Osteoblast (primary cell): ENCODE measurements around the gene TAS1R1. TPM values are rescaled to one million over a fixed set of nuclear protein-coding genes. Genes with fewer than 3 reads are reported as not detected.

Experiments
- DNase-seq: peaks from one replicate; pipeline ENCODE4 v3.0.0; 2011; ENCODE audit warnings: low spot score, mixed read lengths; ENCODE audit not compliant: insufficient read length; ENCODE audit errors: missing footprints
- H2AFZ ChIP-seq: 2 replicates; pipeline ENCODE4 v1.6.0; 2011; ENCODE audit warnings: mild to moderate bottlenecking, low read length
- H3K27ac ChIP-seq: 2 replicates; pipeline ENCODE4 v1.5.1; 2011; ENCODE audit warnings: mild to moderate bottlenecking, low read depth, low read length, moderate library complexity
- H3K27me3 ChIP-seq: 2 replicates; pipeline ENCODE4 v1.6.0; 2012; ENCODE audit warnings: mild to moderate bottlenecking, control low read depth, inconsistent platforms, low read length, moderate library complexity; ENCODE audit not compliant: insufficient read depth
- H3K36me3 ChIP-seq: 2 replicates; pipeline ENCODE4 v1.5.1; 2011; ENCODE audit warnings: mild to moderate bottlenecking, low read length, control low read depth, moderate library complexity; ENCODE audit not compliant: insufficient read depth
- H3K4me1 ChIP-seq: 2 replicates; pipeline ENCODE4 v1.5.1; 2011; ENCODE audit warnings: mild to moderate bottlenecking, low read length, control low read depth, moderate library complexity; ENCODE audit not compliant: insufficient read depth
- H3K4me2 ChIP-seq: 2 replicates; pipeline ENCODE4 v1.6.0; 2011; ENCODE audit warnings: mild to moderate bottlenecking, low read length; ENCODE audit not compliant: insufficient read depth
- H3K4me3 ChIP-seq: fragments of 200-600 bp; sonication (generic); 3 replicates; pipeline ENCODE4 v1.5.1; 2012; ENCODE audit warnings: mild to moderate bottlenecking, low read length, inconsistent platforms; ENCODE audit not compliant: insufficient read depth
- H3K79me2 ChIP-seq: 2 replicates; pipeline ENCODE4 v1.6.0; 2012; ENCODE audit warnings: mild to moderate bottlenecking, low read length, control low read depth, inconsistent platforms; ENCODE audit not compliant: insufficient read depth
- H3K9me3 ChIP-seq: 2 replicates; pipeline ENCODE4 v1.5.1; 2011; ENCODE audit warnings: low read depth, low read length, control low read depth
- H4K20me1 ChIP-seq: 2 replicates; pipeline ENCODE4 v1.6.0; 2012; ENCODE audit warnings: mild to moderate bottlenecking, low read length, control low read depth; ENCODE audit not compliant: insufficient read depth
- total RNA-seq: library from RNA; depleted of rRNA; stranded (reverse); fragments of >200 nt; gene quantifications from 2 replicates; pipeline ENCODE4 v1.2.3, GENCODE V29; 2012
- TF ChIP-seq, protein P1 (sequence below): IDR thresholded peaks from 2 replicates; pipeline ENCODE4 v1.5.1; 2011; ENCODE audit warnings: mild to moderate bottlenecking, low read depth, low read length, moderate library complexity; ENCODE audit errors: extremely low read depth

TAS1R1 gene
- total RNA-seq, 1 donor = under 0.01 TPM

DNA sequence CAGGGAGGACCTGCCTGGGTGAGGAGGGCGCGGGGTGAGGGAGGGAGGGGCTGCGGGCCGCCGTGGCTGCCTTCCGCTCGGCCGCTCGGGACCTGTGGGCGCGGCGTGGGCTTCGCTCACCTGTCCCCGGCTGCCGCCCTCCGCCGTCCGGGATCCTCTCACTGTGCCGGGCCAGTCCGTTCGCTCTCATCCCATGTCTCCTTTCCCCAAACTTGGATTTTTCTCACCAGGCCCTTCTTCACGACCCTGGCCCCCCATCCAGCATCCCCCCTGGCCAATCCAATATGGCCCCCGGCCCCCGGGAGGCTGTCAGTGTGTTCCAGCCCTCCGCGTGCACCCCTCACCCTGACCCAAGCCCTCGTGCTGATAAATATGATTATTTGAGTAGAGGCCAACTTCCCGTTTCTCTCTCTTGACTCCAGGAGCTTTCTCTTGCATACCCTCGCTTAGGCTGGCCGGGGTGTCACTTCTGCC, 25.0 kb downstream of the TAS1R1 start:
- Histone ChIP-seq H2AFZ (peak overlapping the region; percentile 65), H3K27ac (peak overlapping the region; percentile 88), H3K36me3 (no peaks in the 10 kb centered on the region), H3K4me3 (peak overlapping the region; percentile 96), H4K20me1 (peaks cover 16% of the 10 kb centered on the region), H3K27me3 (no peaks in the 10 kb centered on the region), H3K4me2 (peak overlapping the region; percentile 88), H3K79me2 (peaks cover 30% of the 10 kb centered on the region), H3K9me3 (no peaks in the 10 kb centered on the region), H3K4me1 (peaks cover 31% of the 10 kb centered on the region)
- DNase-seq = no peak
- TF ChIP-seq, protein P1, sequence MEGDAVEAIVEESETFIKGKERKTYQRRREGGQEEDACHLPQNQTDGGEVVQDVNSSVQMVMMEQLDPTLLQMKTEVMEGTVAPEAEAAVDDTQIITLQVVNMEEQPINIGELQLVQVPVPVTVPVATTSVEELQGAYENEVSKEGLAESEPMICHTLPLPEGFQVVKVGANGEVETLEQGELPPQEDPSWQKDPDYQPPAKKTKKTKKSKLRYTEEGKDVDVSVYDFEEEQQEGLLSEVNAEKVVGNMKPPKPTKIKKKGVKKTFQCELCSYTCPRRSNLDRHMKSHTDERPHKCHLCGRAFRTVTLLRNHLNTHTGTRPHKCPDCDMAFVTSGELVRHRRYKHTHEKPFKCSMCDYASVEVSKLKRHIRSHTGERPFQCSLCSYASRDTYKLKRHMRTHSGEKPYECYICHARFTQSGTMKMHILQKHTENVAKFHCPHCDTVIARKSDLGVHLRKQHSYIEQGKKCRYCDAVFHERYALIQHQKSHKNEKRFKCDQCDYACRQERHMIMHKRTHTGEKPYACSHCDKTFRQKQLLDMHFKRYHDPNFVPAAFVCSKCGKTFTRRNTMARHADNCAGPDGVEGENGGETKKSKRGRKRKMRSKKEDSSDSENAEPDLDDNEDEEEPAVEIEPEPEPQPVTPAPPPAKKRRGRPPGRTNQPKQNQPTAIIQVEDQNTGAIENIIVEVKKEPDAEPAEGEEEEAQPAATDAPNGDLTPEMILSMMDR = no peak

GRCh38 chr1:6580593-6581409, 25.7 kb downstream of the TAS1R1 start:
- peak overlapping the region; percentile 88 for H3K4me2 ChIP-seq
- H3K27ac ChIP-seq = peak overlapping the region; percentile 88
- no peaks in the 10 kb centered on the region for H3K9me3 ChIP-seq
- H3K27me3 ChIP-seq = no peaks in the 10 kb centered on the region
- H4K20me1 ChIP-seq = peaks cover 22% of the 10 kb centered on the region
- peaks cover 31% of the 10 kb centered on the region for H3K4me1 ChIP-seq
- H2AFZ ChIP-seq = no peak overlapping the region
- H3K79me2 ChIP-seq = peaks cover 30% of the 10 kb centered on the region
- peak; percentile 85 for DNase-seq
- peak overlapping the region; percentile 96 for H3K4me3 ChIP-seq
- no peaks in the 10 kb centered on the region for H3K36me3 ChIP-seq
- TF ChIP-seq, protein P1 = peak; percentile 18

DNA sequence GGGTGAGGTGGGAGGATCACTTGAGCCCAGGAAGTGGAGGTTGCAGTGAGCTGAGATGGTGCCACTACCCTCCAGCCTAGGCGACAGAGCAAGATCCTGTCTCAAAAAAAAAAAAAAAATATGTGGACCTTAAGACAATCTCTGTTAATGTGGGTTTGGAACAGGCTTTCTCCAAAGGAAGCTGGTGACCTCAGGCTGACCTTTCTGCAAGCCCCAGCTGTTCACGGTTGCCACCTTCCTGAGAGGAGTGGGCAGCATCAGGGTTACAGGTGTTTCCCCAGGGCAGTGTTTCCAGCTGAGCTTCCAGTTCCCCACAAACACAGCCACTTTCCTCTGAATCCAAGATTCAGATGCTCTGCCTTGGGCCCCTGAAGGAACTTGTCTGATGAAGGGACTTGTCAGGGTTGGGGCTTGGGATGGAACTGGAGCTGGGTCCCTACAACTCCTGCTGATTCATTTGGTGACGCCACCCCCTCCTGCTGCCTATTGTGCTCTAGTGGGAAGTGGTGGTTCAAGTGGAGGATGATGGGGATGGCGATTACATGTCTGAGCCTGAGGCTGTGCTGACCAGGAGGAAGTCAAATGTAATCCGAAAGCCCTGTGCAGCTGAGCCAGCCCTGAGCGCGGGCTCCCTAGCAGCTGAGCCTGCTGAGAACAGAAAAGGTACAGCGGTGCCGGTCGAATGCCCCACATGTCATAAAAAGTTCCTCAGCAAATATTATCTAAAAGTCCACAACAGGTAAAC, 26.6 kb downstream of the TAS1R1 start:
- H3K4me2 ChIP-seq = peak overlapping the region; percentile 88
- H3K79me2 ChIP-seq = peaks cover 30% of the 10 kb centered on the region
- H2AFZ ChIP-seq = no peak overlapping the region
- H4K20me1 ChIP-seq = peaks cover 22% of the 10 kb centered on the region
- peaks cover 31% of the 10 kb centered on the region for H3K4me1 ChIP-seq
- TF ChIP-seq, protein P1 = no peak
- H3K4me3 ChIP-seq = peak overlapping the region; percentile 4
- peak overlapping the region; percentile 88 for H3K27ac ChIP-seq
- no peaks in the 10 kb centered on the region for H3K9me3 ChIP-seq
- peak; percentile 79 for DNase-seq
- no peaks in the 10 kb centered on the region for H3K36me3 ChIP-seq
- no peaks in the 10 kb centered on the region for H3K27me3 ChIP-seq

DNA sequence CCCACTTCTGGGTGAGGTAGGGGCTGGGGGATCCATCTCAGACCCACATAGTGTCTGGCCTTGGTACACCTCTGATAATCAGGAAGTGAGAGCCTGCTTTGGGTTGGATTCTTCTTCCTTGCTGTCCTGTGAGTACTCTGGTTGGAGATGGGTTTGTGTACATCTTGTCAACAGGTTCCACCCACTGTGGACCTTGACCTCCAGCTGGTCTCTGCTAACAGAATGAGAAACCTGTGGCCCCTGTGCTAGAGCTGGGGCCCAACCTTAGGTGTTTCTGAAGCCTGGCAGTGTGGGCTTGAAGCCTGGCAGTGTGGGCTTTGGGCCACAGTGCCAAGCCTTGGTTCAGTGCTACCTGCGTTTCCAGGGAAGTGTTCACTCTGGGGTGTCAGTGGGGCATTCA, 27.3 kb downstream of the TAS1R1 start:
- no peak overlapping the region for H3K4me3 ChIP-seq
- H3K4me2 ChIP-seq = no peak overlapping the region
- H3K4me1 ChIP-seq = peaks cover 31% of the 10 kb centered on the region
- DNase-seq = peak; percentile 55
- H3K79me2 ChIP-seq = peaks cover 30% of the 10 kb centered on the region
- H2AFZ ChIP-seq = no peak overlapping the region
- TF ChIP-seq, protein P1 = no peak
- no peaks in the 10 kb centered on the region for H3K36me3 ChIP-seq
- H3K9me3 ChIP-seq = no peaks in the 10 kb centered on the region
- H4K20me1 ChIP-seq = peaks cover 22% of the 10 kb centered on the region
- no peaks in the 10 kb centered on the region for H3K27me3 ChIP-seq
- no peak overlapping the region for H3K27ac ChIP-seq
